ENCODE data around the gene PNLDC1.
"Not testable (repeated sequence)": the region's sequence is repeated elsewhere in the genome, so short reads cannot be mapped to it uniquely, and the experiment has no call there.

PNLDC1 gene

DNA sequence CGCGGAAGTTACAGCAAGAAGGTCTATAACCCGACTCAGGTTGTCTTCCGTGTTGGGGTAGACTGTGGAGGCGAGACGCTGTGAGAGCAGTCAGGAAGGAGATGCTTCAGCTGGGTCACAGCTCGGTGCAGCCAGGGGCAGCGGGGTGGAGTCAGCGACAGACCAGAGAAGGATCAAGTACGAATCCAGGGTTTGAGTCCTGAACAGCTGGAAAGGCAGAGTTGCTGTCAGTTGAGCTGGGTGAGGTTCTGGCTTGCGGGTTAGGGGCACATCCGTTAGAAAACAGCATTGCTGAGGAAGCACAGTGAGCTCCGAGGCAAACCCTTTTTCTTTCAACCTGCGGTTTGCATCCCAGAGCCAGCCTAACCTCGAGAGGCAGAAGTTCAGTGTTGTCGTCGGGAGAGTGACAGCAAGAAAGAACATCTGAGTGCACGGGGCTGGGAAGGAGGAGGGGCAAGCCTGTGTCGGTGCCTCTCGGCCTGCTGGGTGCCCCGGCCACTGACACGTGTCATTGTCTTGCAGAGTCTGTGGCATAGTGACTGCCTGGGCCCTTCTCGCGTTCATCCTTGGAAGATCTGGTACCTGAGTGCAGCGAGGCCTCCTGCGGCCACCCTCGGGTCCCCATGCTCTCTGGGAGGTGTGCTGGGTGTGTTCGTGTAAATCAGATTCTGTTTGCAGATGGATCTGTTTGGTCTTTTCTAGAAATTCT, 20.0 kb downstream of the PNLDC1 start:
- peak overlapping the region; percentile 77 for H3K4me3 Mint-ChIP-seq
- H3K36me3 Mint-ChIP-seq (ENCODE audit: low read depth), result no peaks in the 10 kb centered on the region
- peak; percentile 30 for DNase-seq (ENCODE audit: low spot score)
- H3K4me1 Mint-ChIP-seq (ENCODE audit: low read depth), result peaks cover 15% of the 10 kb centered on the region
- H3K27ac Mint-ChIP-seq, result peak overlapping the region; percentile 91
- H3K27me3 Mint-ChIP-seq (ENCODE audit: low read depth), result no peaks in the 10 kb centered on the region
- no peaks in the 10 kb centered on the region for H3K9me3 Mint-ChIP-seq

DNA sequence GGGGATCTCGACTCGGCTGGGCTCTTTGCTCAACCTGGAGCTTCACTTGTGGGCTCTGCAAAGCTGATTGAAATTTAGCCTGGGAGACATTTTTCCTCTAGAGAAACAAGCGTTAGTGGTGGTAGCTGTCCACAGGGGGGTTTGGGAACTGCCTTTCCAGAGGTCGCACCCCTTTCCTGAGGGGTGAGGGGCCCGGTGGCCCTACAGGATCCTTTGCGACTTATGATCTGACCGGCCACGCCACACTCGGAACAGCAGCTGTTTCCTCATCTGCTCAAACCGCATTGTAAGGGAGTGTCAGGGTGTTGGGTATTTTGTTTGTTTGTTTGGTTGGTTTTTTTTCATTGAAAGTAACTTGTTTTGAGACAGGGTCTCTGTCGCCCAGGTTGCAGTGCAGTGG, 21.0 kb downstream of the PNLDC1 start:
- DNase-seq (ENCODE audit: low spot score), result no peak
- Mint-ChIP-seq H3K27me3 (ENCODE audit: low read depth) (no peaks in the 10 kb centered on the region), H3K9me3 (no peaks in the 10 kb centered on the region), H3K36me3 (ENCODE audit: low read depth) (no peaks in the 10 kb centered on the region), H3K27ac (no peak overlapping the region), H3K4me3 (no peak overlapping the region), H3K4me1 (ENCODE audit: low read depth) (peaks cover 15% of the 10 kb centered on the region)

DNA sequence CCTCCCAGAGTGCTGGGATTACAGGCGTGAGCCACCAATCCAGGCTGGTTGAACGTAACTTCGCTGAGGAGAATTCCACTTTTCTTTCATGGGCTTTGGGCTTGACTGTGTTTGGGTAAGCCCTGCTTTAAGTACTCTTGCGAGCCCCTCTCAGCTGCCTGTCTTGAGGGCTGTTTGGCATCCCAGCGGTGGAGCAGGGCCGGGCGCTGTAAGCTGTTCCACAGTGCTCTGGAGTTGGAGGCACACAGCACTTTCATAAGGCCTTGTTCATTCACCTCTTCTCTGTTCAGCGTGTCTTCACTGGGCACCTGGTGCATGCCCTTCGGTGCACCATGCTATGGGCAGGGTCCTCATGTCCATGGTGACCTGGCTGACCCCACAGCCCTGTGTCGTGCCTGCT, 21.6 kb downstream of the PNLDC1 start:
- Mint-ChIP-seq H3K27ac (no peak overlapping the region), H3K36me3 (ENCODE audit: low read depth) (no peaks in the 10 kb centered on the region), H3K9me3 (no peaks in the 10 kb centered on the region), H3K4me3 (no peak overlapping the region), H3K27me3 (ENCODE audit: low read depth) (no peaks in the 10 kb centered on the region), H3K4me1 (ENCODE audit: low read depth) (peaks cover 15% of the 10 kb centered on the region)
- no peak for DNase-seq (ENCODE audit: low spot score)

DNA sequence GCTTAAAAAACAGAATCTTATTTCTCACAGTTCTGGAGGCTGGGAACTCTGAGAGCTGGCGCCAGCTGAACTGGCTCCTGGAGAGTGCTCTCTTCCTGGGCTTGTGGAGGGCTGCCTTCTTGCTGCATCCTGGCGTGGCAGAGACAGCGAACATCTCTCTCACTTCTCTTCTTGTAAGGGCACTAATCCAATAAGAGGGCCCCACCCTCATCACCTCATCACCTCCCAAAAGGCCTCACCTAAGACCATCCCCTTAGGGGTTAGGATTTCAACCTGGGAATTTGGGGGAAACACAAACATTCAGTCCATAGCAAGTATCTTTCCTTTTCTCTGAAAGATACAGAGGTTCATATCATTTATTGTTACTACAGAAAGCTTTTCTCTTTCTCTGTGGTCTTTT, 23.9 kb downstream of the PNLDC1 start:
- Mint-ChIP-seq H3K9me3 (no peaks in the 10 kb centered on the region), H3K4me3 (no peak overlapping the region), H3K27me3 (ENCODE audit: low read depth) (no peaks in the 10 kb centered on the region), H3K36me3 (ENCODE audit: low read depth) (no peaks in the 10 kb centered on the region), H3K4me1 (ENCODE audit: low read depth) (peaks cover 15% of the 10 kb centered on the region), H3K27ac (no peak overlapping the region)
- no peak for DNase-seq (ENCODE audit: low spot score)

DNA sequence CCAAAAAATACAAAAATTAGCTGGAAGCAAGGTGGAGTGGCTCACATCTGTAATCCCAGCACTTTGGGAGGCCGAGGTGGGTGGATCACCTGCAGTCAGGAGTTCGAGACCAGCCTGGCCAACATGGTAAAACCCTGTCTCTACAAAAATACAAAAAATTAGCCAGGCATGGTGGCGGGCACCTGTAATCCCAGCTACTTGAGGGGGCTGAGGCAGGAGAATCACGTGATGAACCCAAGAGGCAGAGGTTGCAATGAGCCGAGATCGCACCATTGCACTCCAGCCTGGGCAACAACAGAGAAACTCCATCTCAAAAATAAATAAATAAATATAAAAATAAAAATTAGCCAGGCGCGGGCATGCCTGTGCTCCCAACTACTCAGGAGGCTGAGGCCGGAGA, 24.6 kb downstream of the PNLDC1 start:
- not testable (repeated sequence) for H3K4me3 Mint-ChIP-seq; DNase-seq (ENCODE audit: low spot score); H3K9me3 Mint-ChIP-seq; H3K27me3 Mint-ChIP-seq (ENCODE audit: low read depth); H3K36me3 Mint-ChIP-seq (ENCODE audit: low read depth); H3K27ac Mint-ChIP-seq
- H3K4me1 Mint-ChIP-seq (ENCODE audit: low read depth), result peaks cover 14% of the 10 kb centered on the region

DNA sequence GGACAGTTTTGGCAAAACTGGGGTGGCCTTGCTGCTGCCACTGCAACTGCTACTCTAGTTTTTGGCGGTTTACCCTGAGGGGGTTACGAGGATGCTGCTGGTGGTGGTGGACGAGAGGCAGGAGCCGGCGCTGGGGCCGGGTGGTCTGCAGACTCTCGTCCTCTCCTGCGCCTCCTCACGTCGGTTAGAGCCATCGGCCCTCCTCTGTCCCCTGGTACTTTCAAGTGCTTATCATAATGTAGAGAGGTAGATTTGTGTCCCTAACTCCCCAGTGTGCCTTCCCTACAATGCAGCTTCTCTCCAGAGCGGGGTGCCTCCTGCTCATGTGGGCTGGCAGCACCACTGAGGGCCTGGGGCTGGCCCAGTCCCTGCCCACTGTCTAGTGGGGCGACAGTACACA, 25.9 kb downstream of the PNLDC1 start:
- no peak overlapping the region for H3K27ac Mint-ChIP-seq
- DNase-seq (ENCODE audit: low spot score), result no peak
- H3K4me3 Mint-ChIP-seq, result no peak overlapping the region
- peaks cover 9% of the 10 kb centered on the region for H3K27me3 Mint-ChIP-seq (ENCODE audit: low read depth)
- H3K9me3 Mint-ChIP-seq, result no peaks in the 10 kb centered on the region
- H3K4me1 Mint-ChIP-seq (ENCODE audit: low read depth), result peaks cover 5% of the 10 kb centered on the region
- H3K36me3 Mint-ChIP-seq (ENCODE audit: low read depth), result no peaks in the 10 kb centered on the region

DNA sequence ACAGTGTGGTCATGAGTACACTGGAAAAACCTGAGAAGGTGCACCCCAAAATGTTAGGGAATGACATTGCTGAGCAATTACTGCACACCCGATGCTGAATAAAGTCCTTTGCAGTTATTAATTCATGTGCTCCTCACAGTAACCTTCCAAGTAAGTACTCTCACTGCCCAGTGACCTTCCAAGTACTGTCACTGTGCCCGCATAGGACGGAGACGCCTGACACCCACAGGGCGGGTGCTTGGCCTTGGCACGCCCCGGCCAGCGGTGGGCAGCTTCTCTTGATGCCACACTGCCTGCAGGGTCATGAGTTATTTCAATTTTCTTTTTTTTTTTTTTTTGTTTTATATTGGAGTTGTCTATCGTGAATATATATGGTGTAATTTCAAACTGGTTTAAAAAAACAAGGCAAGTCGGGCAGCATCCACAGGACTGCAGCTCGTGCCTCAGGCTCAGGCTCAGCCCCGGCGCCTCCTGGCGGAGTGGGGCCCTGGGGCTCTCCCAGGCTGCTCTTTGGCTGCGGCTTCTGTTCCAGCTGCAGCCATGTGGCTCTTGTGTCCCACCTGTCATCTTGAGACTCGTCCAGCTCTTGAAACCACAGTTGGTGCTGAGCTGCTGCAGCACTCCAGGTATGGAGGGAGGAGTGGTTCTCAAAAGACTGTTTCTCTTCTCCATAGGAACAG, 27.0 kb downstream of the PNLDC1 start:
- Mint-ChIP-seq H3K36me3 (ENCODE audit: low read depth) (no peaks in the 10 kb centered on the region), H3K27me3 (ENCODE audit: low read depth) (peaks cover 16% of the 10 kb centered on the region), H3K27ac (no peak overlapping the region), H3K4me3 (no peak overlapping the region), H3K9me3 (no peaks in the 10 kb centered on the region), H3K4me1 (ENCODE audit: low read depth) (peaks cover 5% of the 10 kb centered on the region)
- no peak for DNase-seq (ENCODE audit: low spot score)

DNA sequence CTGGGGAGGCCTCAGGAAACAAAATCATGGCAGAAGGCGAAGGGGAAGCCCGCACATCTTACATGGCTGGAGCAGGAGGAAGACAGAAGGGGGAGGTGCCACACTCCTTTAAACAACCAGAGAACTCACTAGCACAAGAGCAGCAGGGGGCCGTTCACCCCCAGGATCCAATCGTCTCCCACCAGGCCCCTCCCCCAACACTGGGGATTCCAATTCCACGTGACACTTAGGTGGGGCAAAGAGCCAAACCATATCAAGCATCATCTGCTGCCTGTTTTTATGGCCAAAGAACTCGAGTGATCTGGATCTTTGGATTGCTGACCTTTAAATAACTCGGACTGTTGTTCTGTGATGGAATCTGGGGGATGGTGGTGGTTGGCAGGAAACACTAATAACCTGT, 28.0 kb downstream of the PNLDC1 start:
- Mint-ChIP-seq H3K9me3 (no peaks in the 10 kb centered on the region), H3K27me3 (ENCODE audit: low read depth) (peaks cover 16% of the 10 kb centered on the region), H3K4me1 (ENCODE audit: low read depth) (peaks cover 5% of the 10 kb centered on the region), H3K4me3 (no peak overlapping the region), H3K36me3 (ENCODE audit: low read depth) (no peaks in the 10 kb centered on the region), H3K27ac (no peak overlapping the region)
- no peak for DNase-seq (ENCODE audit: low spot score)

DNA sequence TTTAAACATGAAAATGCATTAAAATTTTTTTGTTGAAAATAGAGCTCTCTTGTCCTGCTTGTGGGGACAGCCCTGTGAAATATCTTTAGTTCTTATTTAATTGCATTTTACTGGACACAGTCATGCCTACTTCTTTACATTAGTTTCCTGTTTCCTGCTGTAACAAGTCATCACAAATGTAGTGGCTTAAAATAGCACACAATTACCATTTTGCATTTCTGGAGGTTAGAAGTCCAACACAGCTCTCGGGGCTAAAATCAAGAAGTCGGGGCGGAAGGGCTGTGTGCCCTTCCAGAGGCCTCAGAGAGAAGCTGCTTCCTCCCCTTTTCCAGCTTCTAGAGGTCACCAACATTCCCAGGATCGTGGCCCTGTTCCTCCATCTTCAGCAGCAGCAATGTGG, 29.4 kb downstream of the PNLDC1 start:
- H3K27ac Mint-ChIP-seq, result no peak overlapping the region
- DNase-seq (ENCODE audit: low spot score), result no peak
- H3K4me3 Mint-ChIP-seq, result peak overlapping the region; percentile 6

DNA sequence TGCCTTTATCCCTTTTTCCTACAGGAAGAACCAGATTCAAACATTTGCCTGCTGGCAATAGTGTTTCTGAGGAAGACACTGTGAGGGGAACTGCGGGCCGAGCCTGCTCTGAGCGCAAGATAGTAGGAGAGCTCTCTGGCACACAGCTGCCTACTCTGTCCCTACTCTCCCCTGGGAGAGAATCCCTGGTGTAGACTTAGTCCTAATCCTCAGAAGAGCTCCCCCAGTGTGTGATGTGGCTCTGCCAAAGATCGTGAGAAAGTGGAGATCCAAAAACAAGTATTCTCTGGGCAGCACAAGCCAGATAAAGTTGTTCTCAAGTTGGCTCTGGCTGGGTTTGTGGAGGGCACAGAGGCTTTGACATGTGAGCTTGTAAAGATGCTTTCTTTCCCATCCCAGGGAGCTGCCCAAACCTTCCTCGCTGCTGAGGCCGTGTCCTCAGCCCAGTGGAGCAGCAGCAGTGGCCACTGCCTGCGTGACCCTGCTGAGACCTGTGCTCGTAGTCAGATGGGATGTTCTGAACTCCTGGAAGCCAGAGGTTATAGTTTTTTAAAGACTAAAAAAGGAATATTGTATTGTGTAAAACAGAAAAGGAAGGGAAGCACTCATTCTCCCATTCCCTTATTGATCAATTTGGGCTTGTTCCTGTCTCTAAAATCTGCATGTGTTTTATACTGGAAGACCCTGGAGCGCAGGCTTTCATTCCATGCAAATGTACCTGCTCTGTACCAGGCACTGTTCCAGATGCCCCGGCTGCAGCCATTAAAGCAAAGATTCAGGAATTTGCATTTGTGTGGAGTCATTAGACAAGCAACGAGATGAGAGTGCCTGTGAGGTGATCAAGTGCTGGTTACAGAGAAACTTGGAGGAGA, 30.7 kb downstream of the PNLDC1 start:
- Mint-ChIP-seq H3K27ac (no peak overlapping the region), H3K27me3 (ENCODE audit: low read depth) (peaks cover 16% of the 10 kb centered on the region), H3K4me1 (ENCODE audit: low read depth) (peaks cover 5% of the 10 kb centered on the region), H3K9me3 (no peaks in the 10 kb centered on the region), H3K4me3 (no peak overlapping the region), H3K36me3 (ENCODE audit: low read depth) (no peaks in the 10 kb centered on the region)
- DNase-seq (ENCODE audit: low spot score), result no peak

More for the DNA sequence above, 29.4 kb downstream of the PNLDC1 start:
- H3K36me3 Mint-ChIP-seq (ENCODE audit: low read depth), result no peaks in the 10 kb centered on the region
- H3K9me3 Mint-ChIP-seq, result no peaks in the 10 kb centered on the region
- peaks cover 16% of the 10 kb centered on the region for H3K27me3 Mint-ChIP-seq (ENCODE audit: low read depth)
- H3K4me1 Mint-ChIP-seq (ENCODE audit: low read depth), result peaks cover 5% of the 10 kb centered on the region

DNA sequence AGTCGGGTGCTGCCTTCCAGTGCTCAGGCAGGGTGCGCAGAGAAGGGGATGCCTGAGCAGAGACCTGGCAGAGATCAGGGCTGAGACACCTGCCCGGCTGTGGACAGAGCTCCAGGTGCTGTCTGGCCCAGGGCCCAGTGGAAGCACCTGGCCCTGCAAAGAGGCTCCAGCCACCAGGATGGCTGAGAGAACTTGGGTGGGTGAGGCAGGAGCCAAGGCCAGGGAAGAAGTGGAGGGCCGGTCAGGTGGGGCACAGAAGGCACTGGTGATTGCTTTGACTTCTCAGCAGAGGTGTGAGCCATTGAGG, 31.2 kb downstream of the PNLDC1 start:
- no peak for DNase-seq (ENCODE audit: low spot score)
- H3K36me3 Mint-ChIP-seq (ENCODE audit: low read depth), result no peaks in the 10 kb centered on the region
- H3K4me3 Mint-ChIP-seq, result no peak overlapping the region
- peaks cover 5% of the 10 kb centered on the region for H3K4me1 Mint-ChIP-seq (ENCODE audit: low read depth)
- H3K27ac Mint-ChIP-seq, result no peak overlapping the region
- H3K9me3 Mint-ChIP-seq, result no peaks in the 10 kb centered on the region
- H3K27me3 Mint-ChIP-seq (ENCODE audit: low read depth), result peaks cover 16% of the 10 kb centered on the region

DNA sequence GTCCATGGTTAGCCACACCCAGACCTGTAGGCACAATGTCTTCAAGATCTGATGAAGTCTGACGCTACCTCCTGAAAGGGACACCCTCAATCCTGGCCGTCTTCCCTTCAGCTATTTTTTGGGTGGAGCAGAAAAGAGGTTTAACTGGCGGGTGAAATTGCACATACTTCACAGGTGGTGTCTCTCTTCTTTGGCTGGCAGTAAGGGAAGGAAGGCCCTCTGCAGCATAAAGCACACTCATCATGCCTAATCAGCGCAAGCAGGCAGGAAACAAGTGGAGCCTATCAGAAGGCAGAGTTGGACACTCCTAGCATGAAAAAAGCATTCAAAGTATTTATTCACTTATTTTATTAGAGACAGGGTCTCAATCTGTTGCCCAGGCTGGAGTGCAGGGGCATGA, 32.9 kb downstream of the PNLDC1 start:
- Mint-ChIP-seq H3K4me3 (no peak overlapping the region), H3K4me1 (ENCODE audit: low read depth) (peaks cover 5% of the 10 kb centered on the region), H3K36me3 (ENCODE audit: low read depth) (no peaks in the 10 kb centered on the region), H3K9me3 (no peaks in the 10 kb centered on the region), H3K27ac (no peak overlapping the region), H3K27me3 (ENCODE audit: low read depth) (peaks cover 16% of the 10 kb centered on the region)
- DNase-seq (ENCODE audit: low spot score), result no peak

DNA sequence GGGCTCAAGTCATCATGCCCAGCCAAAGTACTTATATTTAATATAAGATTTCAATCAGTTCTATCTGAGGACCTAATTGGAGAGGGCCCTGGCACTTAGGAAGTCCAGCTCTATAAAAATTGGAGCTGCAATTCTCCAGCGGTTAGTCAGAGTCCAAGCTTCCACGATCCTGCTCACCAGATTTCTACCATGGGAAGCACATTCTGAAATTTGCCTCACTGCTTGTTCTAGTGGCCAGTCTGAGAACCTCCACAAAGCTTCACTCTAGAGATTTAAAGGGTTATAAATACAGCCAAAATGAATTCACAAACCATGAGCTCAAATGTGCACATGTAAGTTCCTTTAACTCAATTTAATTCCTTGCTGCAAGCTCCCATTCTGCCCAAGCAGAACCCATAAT, 33.5 kb downstream of the PNLDC1 start:
- H3K9me3 Mint-ChIP-seq, result no peaks in the 10 kb centered on the region
- H3K27ac Mint-ChIP-seq, result no peak overlapping the region
- H3K27me3 Mint-ChIP-seq (ENCODE audit: low read depth), result peaks cover 16% of the 10 kb centered on the region
- peaks cover 5% of the 10 kb centered on the region for H3K4me1 Mint-ChIP-seq (ENCODE audit: low read depth)
- no peak overlapping the region for H3K4me3 Mint-ChIP-seq
- DNase-seq (ENCODE audit: low spot score), result no peak
- H3K36me3 Mint-ChIP-seq (ENCODE audit: low read depth), result no peaks in the 10 kb centered on the region

DNA sequence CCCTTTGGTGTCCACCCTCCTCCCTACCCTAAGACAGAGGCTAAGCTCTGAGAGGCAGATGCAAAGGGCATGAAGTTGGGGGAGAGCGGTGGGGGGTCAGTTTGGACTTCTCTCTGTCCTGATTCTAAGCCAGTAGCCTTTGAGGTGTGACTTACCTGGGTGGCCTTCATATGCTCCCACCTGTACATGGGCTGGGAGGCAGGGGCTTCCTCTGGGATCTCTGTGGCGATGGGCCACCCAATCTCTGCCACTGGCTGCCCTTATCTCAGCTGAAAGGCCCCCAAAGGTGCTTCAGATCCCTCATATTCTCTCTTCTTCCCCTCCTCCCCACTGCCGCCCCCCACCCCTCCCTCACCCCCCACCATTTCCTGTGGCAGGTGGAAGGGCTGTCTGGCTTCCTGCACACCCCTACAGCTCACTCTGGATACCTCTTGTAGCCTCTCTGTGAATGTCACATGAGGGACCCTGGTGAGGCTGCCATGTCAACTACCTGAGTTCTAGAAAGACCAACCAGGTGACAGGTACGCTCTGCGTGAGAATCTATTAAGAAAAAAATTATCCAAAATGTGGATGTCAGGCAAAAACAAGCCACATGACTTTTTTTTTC, 34.0 kb downstream of the PNLDC1 start:
- no peak overlapping the region for H3K27ac Mint-ChIP-seq
- H3K36me3 Mint-ChIP-seq (ENCODE audit: low read depth), result no peaks in the 10 kb centered on the region
- H3K27me3 Mint-ChIP-seq (ENCODE audit: low read depth), result peaks cover 16% of the 10 kb centered on the region
- no peak for DNase-seq (ENCODE audit: low spot score)
- H3K4me3 Mint-ChIP-seq, result no peak overlapping the region
- H3K4me1 Mint-ChIP-seq (ENCODE audit: low read depth), result peaks cover 5% of the 10 kb centered on the region
- H3K9me3 Mint-ChIP-seq, result no peaks in the 10 kb centered on the region
